ENCODE data around the gene MEIOSIN. TPM values are rescaled to one million over a fixed set of nuclear protein-coding genes. Genes with fewer than 3 reads are reported as not detected.

The MEIOSIN gene
- total and polyA plus RNA-seq, 2 of the 13 experiments (the other 11 are each of a cell fraction or from before 2014, with no cell fraction given): not detected

DNA sequence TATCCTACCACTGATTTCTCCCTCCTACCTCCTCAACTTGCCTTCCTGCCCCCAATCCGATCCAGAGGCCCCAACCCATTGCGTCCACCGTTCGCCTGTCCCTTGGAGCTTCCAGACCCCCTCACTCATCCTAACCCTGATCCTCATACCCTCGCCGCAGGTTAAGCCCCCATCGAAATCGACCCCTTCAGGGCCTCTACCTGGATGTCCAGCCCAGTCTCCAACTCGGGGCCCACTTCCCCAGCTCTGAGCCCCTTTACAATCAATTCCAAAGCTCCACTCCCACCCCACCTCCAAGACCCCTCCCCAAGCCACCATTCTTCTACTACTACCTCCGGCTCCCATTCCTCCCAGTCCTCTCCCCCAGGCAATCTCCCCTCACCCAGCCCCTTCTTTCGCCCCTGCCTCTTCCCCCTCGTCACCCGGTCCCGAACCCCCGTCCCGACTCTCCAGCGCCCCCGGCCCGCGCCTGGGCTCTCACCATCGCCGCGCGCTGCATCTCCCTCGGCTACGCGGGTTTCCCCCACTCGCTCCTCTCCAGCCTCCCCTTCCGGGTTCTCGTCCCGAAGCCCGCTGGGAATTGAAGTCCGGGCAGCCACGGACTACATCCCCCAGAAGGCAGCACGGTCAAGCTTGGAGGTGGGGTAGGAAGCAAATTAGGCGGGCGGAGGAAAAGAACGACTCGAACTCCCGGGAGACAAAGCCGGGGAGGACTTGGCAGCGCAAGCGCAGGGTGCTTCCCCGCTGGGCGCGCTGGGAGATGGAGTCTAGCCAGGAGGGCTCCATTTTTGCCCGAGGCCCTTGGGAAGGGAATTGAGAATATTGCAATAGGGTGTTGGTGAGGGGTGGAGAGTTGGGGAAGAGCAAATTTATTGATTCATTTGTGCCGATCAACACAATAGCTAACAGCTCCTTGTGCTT, 2.6 kb upstream of the MEIOSIN start, which contains the start of gene FBXO46 (continued):
- no peak; the same call in 1 of the 2 replicates for TF ChIP-seq ATF7-NPFF (CRISPR knock-in tag; IDR thresholded peaks at IDR 0.05; ENCODE audit: low read depth)
- no peak for TF ChIP-seq GLMP (CRISPR knock-in tag; IDR thresholded peaks at IDR 0.05; ENCODE audit: borderline replicate concordance)
- no peak for TF ChIP-seq ZNF17 (CRISPR knock-in tag; IDR thresholded peaks at IDR 0.05)
- TF ChIP-seq, protein P1, sequence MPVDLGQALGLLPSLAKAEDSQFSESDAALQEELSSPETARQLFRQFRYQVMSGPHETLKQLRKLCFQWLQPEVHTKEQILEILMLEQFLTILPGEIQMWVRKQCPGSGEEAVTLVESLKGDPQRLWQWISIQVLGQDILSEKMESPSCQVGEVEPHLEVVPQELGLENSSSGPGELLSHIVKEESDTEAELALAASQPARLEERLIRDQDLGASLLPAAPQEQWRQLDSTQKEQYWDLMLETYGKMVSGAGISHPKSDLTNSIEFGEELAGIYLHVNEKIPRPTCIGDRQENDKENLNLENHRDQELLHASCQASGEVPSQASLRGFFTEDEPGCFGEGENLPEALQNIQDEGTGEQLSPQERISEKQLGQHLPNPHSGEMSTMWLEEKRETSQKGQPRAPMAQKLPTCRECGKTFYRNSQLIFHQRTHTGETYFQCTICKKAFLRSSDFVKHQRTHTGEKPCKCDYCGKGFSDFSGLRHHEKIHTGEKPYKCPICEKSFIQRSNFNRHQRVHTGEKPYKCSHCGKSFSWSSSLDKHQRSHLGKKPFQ (CRISPR knock-in tag; IDR thresholded peaks at IDR 0.05; ENCODE audit: insufficient replicate concordance): no peak
- TF ChIP-seq YEATS2 (CRISPR knock-in tag; IDR thresholded peaks at IDR 0.05; ENCODE audit: borderline replicate concordance): peak; percentile 66; the same call in 1 of the 2 replicates
- no peak for TF ChIP-seq MLLT10 (CRISPR knock-in tag; IDR thresholded peaks at IDR 0.05)
- no peak for TF ChIP-seq RNF2 (conservative IDR thresholded peaks at IDR 0.05; ENCODE audit: low read depth)
- no peak for TF ChIP-seq SIN3B (IDR thresholded peaks at IDR 0.05; ENCODE audit: low read length)
- TF ChIP-seq, protein P2, sequence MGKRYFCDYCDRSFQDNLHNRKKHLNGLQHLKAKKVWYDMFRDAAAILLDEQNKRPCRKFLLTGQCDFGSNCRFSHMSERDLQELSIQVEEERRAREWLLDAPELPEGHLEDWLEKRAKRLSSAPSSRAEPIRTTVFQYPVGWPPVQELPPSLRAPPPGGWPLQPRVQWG (CRISPR knock-in tag; IDR thresholded peaks at IDR 0.05; ENCODE audit: borderline replicate concordance, low read depth): no peak
- TF ChIP-seq, protein P3, sequence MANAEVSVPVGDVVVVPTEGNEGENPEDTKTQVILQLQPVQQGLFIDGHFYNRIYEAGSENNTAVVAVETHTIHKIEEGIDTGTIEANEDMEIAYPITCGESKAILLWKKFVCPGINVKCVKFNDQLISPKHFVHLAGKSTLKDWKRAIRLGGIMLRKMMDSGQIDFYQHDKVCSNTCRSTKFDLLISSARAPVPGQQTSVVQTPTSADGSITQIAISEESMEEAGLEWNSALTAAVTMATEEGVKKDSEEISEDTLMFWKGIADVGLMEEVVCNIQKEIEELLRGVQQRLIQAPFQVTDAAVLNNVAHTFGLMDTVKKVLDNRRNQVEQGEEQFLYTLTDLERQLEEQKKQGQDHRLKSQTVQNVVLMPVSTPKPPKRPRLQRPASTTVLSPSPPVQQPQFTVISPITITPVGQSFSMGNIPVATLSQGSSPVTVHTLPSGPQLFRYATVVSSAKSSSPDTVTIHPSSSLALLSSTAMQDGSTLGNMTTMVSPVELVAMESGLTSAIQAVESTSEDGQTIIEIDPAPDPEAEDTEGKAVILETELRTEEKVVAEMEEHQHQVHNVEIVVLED (CRISPR knock-in tag; IDR thresholded peaks at IDR 0.05; ENCODE audit: borderline replicate concordance): peak; percentile 88
- TF ChIP-seq HNRNPK (IDR thresholded peaks at IDR 0.05; ENCODE audit: low read depth, low read length, poor library complexity, severe bottlenecking): peak; percentile 98
- peak; percentile 47 for TF ChIP-seq MED8 (CRISPR knock-in tag; IDR thresholded peaks at IDR 0.05; ENCODE audit: insufficient replicate concordance)
- no peak for TF ChIP-seq ZNF451 (CRISPR knock-in tag; IDR thresholded peaks at IDR 0.05)
- no peak for TF ChIP-seq ZBTB26 (CRISPR knock-in tag; IDR thresholded peaks at IDR 0.05; ENCODE audit: borderline replicate concordance)
- TF ChIP-seq ZNF577 (CRISPR knock-in tag; IDR thresholded peaks at IDR 0.05; ENCODE audit: borderline replicate concordance, low read depth): no peak
- no peak for TF ChIP-seq RAD51 (IDR thresholded peaks at IDR 0.05; ENCODE audit: borderline replicate concordance)
- no peak for TF ChIP-seq PRDM4 (CRISPR knock-in tag; IDR thresholded peaks at IDR 0.05; ENCODE audit: borderline replicate concordance)

All from HepG2 (cell line).